HEK293 (cell line): ENCODE results near the gene BCR.

Source experiments
- CTCF ChIA-PET: fragments of 350-600 bp; formaldehyde crosslinking; extraction: SDS; loops from one replicate; lab custom pipeline; 2021; ENCODE audit warnings: antibody characterized with exemption; lab: Yijun Ruan, JAX
- POLR2A ChIA-PET: fragments of 300-600 bp; formaldehyde crosslinking; extraction: SDS; loops from one replicate; lab custom pipeline; 2020; ENCODE audit warnings: antibody characterized with exemption, inconsistent platforms; lab: Yijun Ruan, JAX
- H3K27ac ChIP-seq: fragments of 200-500 bp; sonication (Bioruptor generic); 2 replicates; pipeline ENCODE4 v1.5.1; 2014; ENCODE audit warnings: low read depth, low read length, control low read depth, inconsistent platforms; ENCODE audit errors: extremely low read depth
- H3K36me3 ChIP-seq, 2 experiments: fragments of 200-500 bp in 1 of 2; sonication (Bioruptor generic) in 1 of 2; 1 replicate in 1 of 2; 2 replicates in 1 of 2; pipeline ENCODE4 v1.5.1; 2014 to 2017; ENCODE audit warnings: inconsistent platforms in 2 of 2, low read length in 2 of 2; ENCODE audit not compliant: control insufficient read depth in 2 of 2, insufficient read depth in 1 of 2
- H3K4me1 ChIP-seq: fragments of 200-500 bp; sonication (Bioruptor generic); 2 replicates; pipeline ENCODE4 v1.5.1; 2014; ENCODE audit warnings: mild to moderate bottlenecking, low read length, inconsistent platforms; ENCODE audit not compliant: control insufficient read depth, insufficient read depth
- H3K4me3 ChIP-seq: 2 replicates; pipeline ENCODE4 v1.5.1; 2011; ENCODE audit warnings: low read depth, mild to moderate bottlenecking, control low read depth, low read length, moderate library complexity
- H3K9me3 ChIP-seq: fragments of 200-500 bp; sonication (Bioruptor generic); 2 replicates; pipeline ENCODE4 v1.5.1; 2014; ENCODE audit warnings: low read depth, low read length, inconsistent platforms; ENCODE audit not compliant: control insufficient read depth, insufficient read depth
- ATF2 ChIP-seq: fragments of 450-650 bp; formaldehyde crosslinking; IDR thresholded peaks from 2 replicates; pipeline ENCODE4 v1.5.1; 2016; ENCODE audit warnings: missing biosample characterization, missing genetic modification characterization, low read depth
- GLI4 ChIP-seq: fragments of 450-650 bp; formaldehyde crosslinking; IDR thresholded peaks from 2 replicates; pipeline ENCODE4 v1.5.1; 2016; ENCODE audit warnings: missing biosample characterization, missing genetic modification characterization
- ZBTB7A ChIP-seq: fragments of 450-650 bp; formaldehyde crosslinking; IDR thresholded peaks from 2 replicates; pipeline ENCODE4 v1.5.1; 2016; ENCODE audit warnings: low read depth, missing biosample characterization, missing genetic modification characterization
- ZIC2 ChIP-seq: fragments of 450-650 bp; formaldehyde crosslinking; IDR thresholded peaks from 2 replicates; pipeline ENCODE4 v1.5.1; 2016; ENCODE audit warnings: missing biosample characterization, missing genetic modification characterization
- ZNF19 ChIP-seq: fragments of 450-650 bp; formaldehyde crosslinking; IDR thresholded peaks from 2 replicates; pipeline ENCODE4; 2016; ENCODE audit warnings: missing biosample characterization, missing genetic modification characterization, low read depth
- ZNF26 ChIP-seq: fragments of 450-650 bp; formaldehyde crosslinking; IDR thresholded peaks from 2 replicates; pipeline ENCODE4 v1.5.1; 2016; ENCODE audit warnings: missing biosample characterization, missing genetic modification characterization
- ZNF292 ChIP-seq: fragments of 450-650 bp; formaldehyde crosslinking; IDR thresholded peaks from 2 replicates; pipeline ENCODE4 v1.5.1; 2016; ENCODE audit warnings: low read depth, missing biosample characterization, missing genetic modification characterization, borderline replicate concordance
- ZNF311 ChIP-seq: fragments of 450-650 bp; formaldehyde crosslinking; IDR thresholded peaks from 2 replicates; pipeline ENCODE4 v1.5.1; 2017; ENCODE audit warnings: missing biosample characterization, missing genetic modification characterization, borderline replicate concordance
- ZNF335 ChIP-seq: fragments of 450-650 bp; formaldehyde crosslinking; conservative IDR thresholded peaks from 2 replicates; pipeline ENCODE4 v1.5.1; 2016; ENCODE audit warnings: missing biosample characterization, missing genetic modification characterization
- ZNF48 ChIP-seq: fragments of 450-650 bp; formaldehyde crosslinking; IDR thresholded peaks from 2 replicates; pipeline ENCODE4 v1.5.1; 2016; ENCODE audit warnings: missing biosample characterization, missing genetic modification characterization
- ZNF488 ChIP-seq: fragments of 450-650 bp; formaldehyde crosslinking; IDR thresholded peaks from 2 replicates; pipeline ENCODE4 v1.5.1; 2016; ENCODE audit warnings: missing biosample characterization, missing genetic modification characterization
- ZNF510 ChIP-seq: fragments of 450-650 bp; formaldehyde crosslinking; IDR thresholded peaks from 2 replicates; pipeline ENCODE4 v1.5.1; 2018; ENCODE audit warnings: mild to moderate bottlenecking, missing genetic modification characterization, missing biosample characterization; ENCODE audit not compliant: insufficient replicate concordance
- ZNF529 ChIP-seq: fragments of 450-650 bp; formaldehyde crosslinking; IDR thresholded peaks from 2 replicates; pipeline ENCODE4 v1.5.1; 2017; ENCODE audit warnings: missing genetic modification characterization, missing biosample characterization; ENCODE audit not compliant: insufficient replicate concordance
- ZNF585B ChIP-seq: fragments of 450-650 bp; formaldehyde crosslinking; IDR thresholded peaks from 2 replicates; pipeline ENCODE4 v1.5.1; 2016; ENCODE audit warnings: missing biosample characterization, missing genetic modification characterization
- ZNF629 ChIP-seq: fragments of 450-650 bp; formaldehyde crosslinking; IDR thresholded peaks from 2 replicates; pipeline ENCODE4 v1.5.1; 2017; ENCODE audit warnings: missing biosample characterization, missing genetic modification characterization
- ZNF768 ChIP-seq: fragments of 450-650 bp; formaldehyde crosslinking; IDR thresholded peaks from 2 replicates; pipeline ENCODE4 v1.5.1; 2018; ENCODE audit warnings: missing biosample characterization, mild to moderate bottlenecking, missing genetic modification characterization
- ZNF776 ChIP-seq: fragments of 450-650 bp; formaldehyde crosslinking; IDR thresholded peaks from 2 replicates; pipeline ENCODE4 v1.5.0; 2017; ENCODE audit warnings: missing biosample characterization, missing genetic modification characterization, borderline replicate concordance
- ZSCAN30 ChIP-seq: fragments of 450-650 bp; IDR thresholded peaks from 2 replicates; pipeline ENCODE4 v1.5.1; 2018; ENCODE audit warnings: missing biosample characterization, mild to moderate bottlenecking, missing genetic modification characterization, moderate library complexity
- ZSCAN5A ChIP-seq: fragments of 450-650 bp; formaldehyde crosslinking; IDR thresholded peaks from 2 replicates; pipeline ENCODE4 v1.5.1; 2016; ENCODE audit warnings: missing biosample characterization, missing genetic modification characterization
- TF ChIP-seq, protein P1 (sequence below): fragments of 450-650 bp; formaldehyde crosslinking; IDR thresholded peaks from 2 replicates; pipeline ENCODE4 v1.5.1; 2016; ENCODE audit warnings: missing biosample characterization, missing genetic modification characterization
- TF ChIP-seq, protein P2 (sequence below): fragments of 450-650 bp; formaldehyde crosslinking; IDR thresholded peaks from 2 replicates; pipeline ENCODE4 v1.5.1; 2016; ENCODE audit warnings: missing biosample characterization, missing genetic modification characterization, borderline replicate concordance

The BCR gene

GRCh38 chr22:23219822-23220484, 39.6 kb downstream of the BCR start (continued):
- no peak for TF ChIP-seq ZSCAN5A (tag by site-specific recombination)
- TF ChIP-seq, all 188 proteins: peak for 13

DNA sequence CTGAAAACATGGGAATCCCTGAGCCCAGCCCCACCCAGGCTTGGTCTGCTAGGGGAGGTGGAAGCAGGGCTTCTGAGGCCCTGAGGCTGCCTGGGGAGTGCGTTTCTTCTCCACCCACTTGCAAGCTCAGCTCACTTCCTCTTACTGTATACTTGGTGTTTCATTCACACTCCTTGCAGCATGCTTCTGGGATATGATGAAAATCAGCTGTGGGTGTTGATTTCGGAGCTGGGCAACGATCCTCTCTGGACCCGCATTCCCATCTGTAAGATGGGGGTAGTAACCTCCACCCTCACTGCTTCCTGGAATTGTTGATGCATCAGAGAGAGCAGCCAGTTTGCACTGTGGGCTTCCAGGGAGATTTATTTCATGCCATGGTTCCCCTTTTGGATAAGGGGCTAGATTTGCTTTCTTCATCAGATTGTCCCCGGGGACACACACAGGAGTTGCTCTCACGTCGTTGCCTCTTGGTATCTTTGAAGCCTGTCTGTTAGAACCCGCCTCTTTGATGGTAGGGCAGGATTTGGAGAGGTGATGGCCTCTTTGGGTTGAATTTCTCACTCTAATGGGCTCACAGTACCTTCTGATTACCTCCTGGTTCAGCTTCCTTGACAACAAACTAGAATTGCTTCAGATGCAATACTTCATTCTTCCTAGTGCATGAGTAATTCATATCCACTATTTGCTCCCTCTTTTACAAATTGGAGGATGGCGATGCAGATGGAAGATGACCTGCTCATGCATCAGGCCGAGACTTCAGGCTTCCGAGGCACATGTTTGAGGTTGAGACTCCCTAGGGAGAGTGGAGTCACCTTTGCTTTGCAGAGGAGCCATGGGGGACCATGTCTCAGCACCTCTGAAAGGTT, 40.4 kb downstream of the BCR start:
- CTCF ChIA-PET, result interaction anchor here (1.1 kb wide), 1 partner anchor 22 kb away, joined by 3 read pairs; no protein-coding TSS in a partner anchor
- Histone ChIP-seq H3K9me3 (no peaks in the 10 kb centered on the region), H3K4me3 (no peak overlapping the region), H3K36me3 (no peaks in the 10 kb centered on the region), H3K4me1 (peaks cover 8% of the 10 kb centered on the region), H3K27ac (no peak overlapping the region)
- TF ChIP-seq ZBTB7A (tag by site-specific recombination), result no peak
- no peak for TF ChIP-seq ATF2 (tag by site-specific recombination)
- TF ChIP-seq ZNF48, result no peak
- TF ChIP-seq ZNF311 (tag by site-specific recombination), result no peak
- no peak for TF ChIP-seq ZNF629
- TF ChIP-seq ZNF585B (tag by site-specific recombination), result no peak
- TF ChIP-seq ZIC2 (tag by site-specific recombination), result no peak
- TF ChIP-seq, protein P1, sequence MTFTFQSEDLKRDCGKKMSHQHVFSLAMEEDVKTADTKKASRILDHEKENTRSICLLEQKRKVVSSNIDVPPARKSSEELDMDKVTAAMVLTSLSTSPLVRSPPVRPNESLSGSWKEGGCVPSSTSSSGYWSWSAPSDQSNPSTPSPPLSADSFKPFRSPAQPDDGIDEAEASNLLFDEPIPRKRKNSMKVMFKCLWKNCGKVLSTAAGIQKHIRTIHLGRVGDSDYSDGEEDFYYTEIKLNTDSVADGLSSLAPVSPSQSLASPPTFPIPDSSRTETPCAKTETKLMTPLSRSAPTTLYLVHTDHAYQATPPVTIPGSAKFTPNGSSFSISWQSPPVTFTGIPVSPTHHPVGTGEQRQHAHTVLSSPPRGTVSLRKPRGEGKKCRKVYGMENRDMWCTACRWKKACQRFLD (tag by site-specific recombination), result no peak
- POLR2A ChIA-PET, result no interaction called here

- Histone ChIP-seq H3K9me3 (no peaks in the 10 kb centered on the region), H3K27ac (no peak overlapping the region), H3K36me3 (no peaks in the 10 kb centered on the region), H3K4me3 (no peak overlapping the region), H3K4me1 (peaks cover 8% of the 10 kb centered on the region)
- ChIA-PET POLR2A (no interaction called here), CTCF (interaction anchor here (0.6 kb wide), 1 partner anchor 15 kb away, joined by 3 read pairs; no protein-coding TSS in a partner anchor)
- no peak for TF ChIP-seq ZNF510 (tag by site-specific recombination)
- TF ChIP-seq ZNF19 (tag by site-specific recombination), result no peak
- TF ChIP-seq ZSCAN30 (tag by site-specific recombination), result no peak
- no peak for TF ChIP-seq ZNF776
- no peak for TF ChIP-seq GLI4 (tag by site-specific recombination)
- TF ChIP-seq ZNF335 (tag by site-specific recombination), result no peak
- TF ChIP-seq ZNF768 (tag by site-specific recombination), result no peak
- TF ChIP-seq, protein P2, sequence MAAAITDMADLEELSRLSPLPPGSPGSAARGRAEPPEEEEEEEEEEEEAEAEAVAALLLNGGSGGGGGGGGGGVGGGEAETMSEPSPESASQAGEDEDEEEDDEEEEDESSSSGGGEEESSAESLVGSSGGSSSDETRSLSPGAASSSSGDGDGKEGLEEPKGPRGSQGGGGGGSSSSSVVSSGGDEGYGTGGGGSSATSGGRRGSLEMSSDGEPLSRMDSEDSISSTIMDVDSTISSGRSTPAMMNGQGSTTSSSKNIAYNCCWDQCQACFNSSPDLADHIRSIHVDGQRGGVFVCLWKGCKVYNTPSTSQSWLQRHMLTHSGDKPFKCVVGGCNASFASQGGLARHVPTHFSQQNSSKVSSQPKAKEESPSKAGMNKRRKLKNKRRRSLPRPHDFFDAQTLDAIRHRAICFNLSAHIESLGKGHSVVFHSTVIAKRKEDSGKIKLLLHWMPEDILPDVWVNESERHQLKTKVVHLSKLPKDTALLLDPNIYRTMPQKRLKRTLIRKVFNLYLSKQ, result no peak
- no peak for TF ChIP-seq ZNF529
- TF ChIP-seq ZNF488 (tag by site-specific recombination), result no peak
- TF ChIP-seq ZNF26 (tag by site-specific recombination), result no peak
- no peak for TF ChIP-seq ZNF292 (tag by site-specific recombination)
Measured at GRCh38 chr22:23221351-23221804, 41.1 kb downstream of the BCR start.
